Femur (tissue), 1 donor: ENCODE data around the gene ORC1.

Experiments
- DNase-seq: peaks from one replicate; pipeline ENCODE4 v3.0.0-alpha.2; 2017

The ORC1 gene

GRCh38 chr1:52404116-52404974, at the start of gene ORC1, which contains the start of gene PRPF38A:
Gene ORC1 (minus strand): TSS chr1:52404423. CDS start chr1:52402223, 2,200 bp downstream.
Gene PRPF38A (plus strand): TSS chr1:52404602. CDS start chr1:52404750, 148 bp downstream.
- peak; percentile 98 for DNase-seq

DNA sequence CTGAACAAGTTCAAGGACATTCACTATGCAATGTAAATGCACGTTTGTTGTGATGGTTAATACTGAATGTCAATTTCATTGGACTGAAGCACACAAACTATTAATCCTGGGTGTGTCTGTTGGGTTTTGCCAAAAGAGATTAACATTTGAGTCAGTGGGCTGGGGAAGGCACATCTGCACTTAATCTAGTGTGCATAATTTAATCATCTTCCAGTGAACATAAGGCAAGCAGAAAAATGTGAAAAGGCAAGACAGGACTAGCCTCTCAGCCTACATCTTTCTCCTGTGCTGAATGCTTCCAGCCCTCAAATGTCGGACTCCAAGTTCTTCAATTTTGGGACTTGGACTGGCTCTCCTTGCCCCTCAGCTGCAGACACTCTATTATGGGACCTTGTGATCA, 40.2 kb upstream of the ORC1 start:
- no peak for DNase-seq

DNA sequence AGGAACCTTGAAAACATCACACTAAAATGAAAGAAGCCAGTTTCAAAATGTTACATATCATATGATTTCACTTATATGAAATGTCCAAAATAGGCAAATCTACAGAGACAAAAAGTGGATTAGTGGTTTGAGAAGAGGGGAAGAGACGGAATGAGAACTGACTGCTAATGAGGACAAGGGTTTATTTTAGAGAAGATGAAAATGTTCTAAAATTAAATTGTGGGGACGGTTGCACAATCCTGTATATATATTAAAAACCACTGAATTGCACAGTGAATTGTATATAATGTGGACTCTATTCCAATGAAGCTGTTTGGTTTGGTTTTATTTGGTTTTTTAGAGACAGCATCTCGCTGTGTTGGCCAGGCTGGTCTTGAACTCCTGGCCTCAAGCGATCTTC, 35.8 kb upstream of the ORC1 start:
- no peak for DNase-seq

GRCh38 chr1:52436817-52437216, 32.6 kb upstream of the ORC1 start:
- no peak for DNase-seq

- no peak for DNase-seq
Observed at GRCh38 chr1:52435650-52436049, 31.4 kb upstream of the ORC1 start.

DNA sequence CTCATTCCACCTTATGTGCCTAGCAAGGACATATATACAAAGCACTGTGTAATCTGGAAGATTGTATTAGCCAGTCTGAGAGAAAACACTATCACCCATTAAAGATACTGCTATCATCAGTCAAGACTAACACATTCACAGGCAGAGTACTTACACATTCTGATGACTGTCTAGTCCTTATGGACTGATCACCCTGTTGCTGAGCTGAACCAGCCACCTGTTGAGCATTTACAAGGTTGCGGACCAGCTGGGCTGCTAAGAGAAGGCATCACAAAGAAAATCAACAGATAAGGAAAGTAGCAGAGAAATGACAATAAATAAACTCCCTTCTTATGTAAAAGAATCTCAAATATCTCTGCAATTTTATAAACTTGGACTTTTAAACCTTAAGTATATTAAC, 31.0 kb upstream of the ORC1 start:
- no peak for DNase-seq

GRCh38 chr1:52432807-52433206, 28.6 kb upstream of the ORC1 start:
- DNase-seq = no peak

- no peak for DNase-seq
Observed at GRCh38 chr1:52427152-52427551, 22.9 kb upstream of the ORC1 start.

- DNase-seq = no peak
Observed at GRCh38 chr1:52426371-52426770, 22.1 kb upstream of the ORC1 start.

DNA sequence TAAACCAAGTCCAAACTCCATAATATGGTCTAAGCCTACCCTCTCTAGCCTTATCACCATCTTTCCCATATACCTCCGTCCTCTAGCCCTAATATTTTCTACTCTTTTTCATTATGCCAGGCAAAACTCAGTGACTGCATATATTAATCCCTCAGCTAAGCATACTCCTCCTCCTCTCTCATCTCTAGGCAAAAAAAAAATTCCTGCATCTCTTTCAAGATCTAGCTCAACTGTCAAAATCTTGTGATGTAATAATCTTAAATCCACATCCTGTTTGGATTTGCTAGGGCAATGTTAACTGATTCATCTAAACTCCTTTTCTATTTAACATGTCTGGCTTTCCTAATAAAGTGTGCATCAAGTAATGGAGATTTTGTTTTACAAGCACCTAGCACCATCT, 20.6 kb upstream of the ORC1 start:
- no peak for DNase-seq

- no peak for DNase-seq
Observed at GRCh38 chr1:52424231-52424636, 20.0 kb upstream of the ORC1 start.

- DNase-seq = peak; percentile 26
Observed at GRCh38 chr1:52423771-52424170, 19.5 kb upstream of the ORC1 start.

- DNase-seq = no peak
Observed at GRCh38 chr1:52423055-52423454, 18.8 kb upstream of the ORC1 start.

DNA sequence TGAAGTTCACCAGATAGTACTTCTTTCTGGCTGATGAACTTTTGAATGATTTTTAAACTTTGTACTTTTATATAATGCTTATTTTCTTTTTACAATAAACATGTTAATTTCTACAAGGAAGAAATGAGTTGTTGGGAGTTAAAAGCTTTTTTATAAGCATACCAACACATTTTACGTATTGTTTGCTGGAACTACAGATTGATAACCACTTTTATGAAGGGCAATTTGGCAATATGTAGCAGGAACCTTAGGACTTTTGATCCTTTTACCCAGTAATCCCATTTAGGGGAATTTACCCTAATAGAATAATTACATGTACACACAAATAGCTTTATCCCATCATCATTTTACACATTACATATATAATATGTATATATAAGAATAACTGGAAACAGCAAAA, 16.5 kb upstream of the ORC1 start:
- no peak for DNase-seq

- no peak for DNase-seq
Observed at GRCh38 chr1:52416811-52417210, 12.6 kb upstream of the ORC1 start.

DNA sequence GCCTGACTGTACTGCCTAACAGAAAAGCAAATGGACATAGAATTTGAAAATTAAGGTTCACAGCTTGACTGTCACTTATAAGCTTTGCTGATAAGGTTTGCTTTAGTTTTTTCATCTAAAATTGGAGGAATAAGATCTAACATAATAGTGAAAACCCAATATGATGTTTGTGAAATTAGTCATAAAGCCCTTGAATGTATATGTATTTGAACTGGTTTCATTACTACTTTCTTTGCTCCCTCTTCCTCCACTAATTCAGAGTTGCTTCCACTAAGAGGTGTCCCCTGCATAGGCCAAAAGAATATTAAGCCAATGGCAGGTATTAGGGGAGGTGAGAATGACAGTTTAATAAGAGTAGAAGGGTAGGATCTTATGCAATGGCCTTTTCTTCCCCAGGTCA, 10.7 kb upstream of the ORC1 start:
- DNase-seq = no peak

DNA sequence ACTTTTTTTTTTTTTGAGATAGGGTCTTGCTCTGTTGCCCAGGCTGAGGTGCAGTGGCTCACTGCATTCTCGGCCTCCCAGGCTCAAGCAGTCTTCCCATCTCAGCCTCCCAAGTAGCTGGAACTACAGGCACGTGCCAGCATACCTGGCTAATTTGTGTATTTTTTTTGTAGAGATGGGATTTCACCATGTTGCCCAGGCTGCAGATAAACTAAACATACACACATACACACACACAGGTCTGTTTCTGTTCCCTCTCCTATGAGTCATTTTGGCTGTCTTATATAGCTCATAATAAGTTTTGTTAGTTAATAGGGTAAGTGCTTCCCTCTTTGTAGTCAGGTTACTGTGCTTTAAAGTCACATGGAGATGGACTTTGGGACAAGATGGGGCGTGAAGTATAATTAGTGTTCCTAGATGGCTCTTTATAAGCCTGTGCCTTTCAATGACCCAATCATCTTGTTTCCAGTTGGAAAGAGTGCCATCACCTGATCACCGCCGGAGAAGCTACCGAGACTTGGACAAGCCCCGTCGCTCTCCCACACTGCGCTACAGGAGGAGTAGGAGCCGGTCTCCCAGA, 9.3 kb upstream of the ORC1 start:
- DNase-seq = no peak

DNA sequence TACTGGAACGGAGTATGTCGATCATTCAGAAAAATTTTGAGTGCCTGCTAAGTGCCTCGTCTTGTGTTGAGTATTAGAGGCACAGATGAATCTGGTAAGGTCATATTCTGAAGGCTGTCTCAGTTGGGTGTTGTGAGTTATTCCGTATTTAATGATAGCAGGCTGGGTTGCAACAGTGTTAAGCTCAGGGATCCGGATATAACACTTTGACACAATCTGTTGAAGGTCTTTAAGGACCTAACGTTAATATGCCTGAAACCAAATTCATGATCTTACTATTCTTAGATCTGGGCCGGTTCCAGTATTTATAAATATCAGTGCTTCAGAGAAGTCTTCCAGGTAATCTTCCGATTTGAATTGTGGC, 734 bp upstream of the ORC1 start:
- DNase-seq = no peak

GRCh38 chr1:52403566-52404115, 582 bp downstream of the ORC1 start:
- no peak for DNase-seq

- DNase-seq = no peak
Observed at GRCh38 chr1:52402860-52403240, 1.4 kb downstream of the ORC1 start.

DNA sequence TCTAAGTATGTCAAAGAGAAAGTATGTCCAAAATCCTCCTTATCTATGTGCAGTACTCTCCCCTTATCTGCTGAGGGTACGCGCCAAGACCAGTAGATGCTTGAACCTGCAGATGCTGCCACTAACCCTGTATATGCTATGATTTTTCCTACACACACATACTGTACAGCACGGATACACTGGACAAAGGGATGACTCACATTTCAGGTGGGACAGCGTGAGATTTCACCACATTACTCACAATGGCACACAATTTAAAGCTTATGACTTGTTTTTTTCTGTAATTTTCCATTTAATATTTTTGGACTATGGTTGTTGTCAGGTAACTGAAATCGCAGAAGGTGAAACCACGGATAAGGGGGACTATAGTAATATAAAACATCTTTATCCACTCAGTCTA, 4.1 kb downstream of the ORC1 start:
- no peak for DNase-seq

GRCh38 chr1:52399629-52400028, 4.6 kb downstream of the ORC1 start:
- DNase-seq = no peak

- DNase-seq = no peak
Observed at GRCh38 chr1:52393174-52393573, 11.0 kb downstream of the ORC1 start.

- DNase-seq = no peak
Observed at GRCh38 chr1:52386458-52386857, 17.8 kb downstream of the ORC1 start.
